ENCODE measurements around the gene LAMP1. TPM values are rescaled to one million over a fixed set of nuclear protein-coding genes. Genes with fewer than 3 reads are reported as not detected.
A peak's percentile ranks its signal among the peaks of the same experiment; 100 is the strongest.
"Not testable (repeated sequence)": the region's sequence is repeated elsewhere in the genome, so short reads cannot be mapped to it uniquely, and the experiment has no call there.

LAMP1 gene
- total RNA-seq (ENCODE audit: low replicate concordance): 152 and 312 TPM in 2 replicates
- long read RNA-seq, partial matches to known transcripts: 0 of 4 reads
- long read RNA-seq, other reads (novel, unspliced or antisense): 3 of 4 reads

GRCh38 chr13:113296823-113297369 is at the start of gene LAMP1:
LAMP1 (plus strand) TSS chr13:113297239; CDS start chr13:113297435, 196 bp downstream.
- H3K27me3 Mint-ChIP-seq: peaks cover 20% of the 10 kb centered on the region
- H3K36me3 Mint-ChIP-seq: peaks cover 3% of the 10 kb centered on the region
- H3K4me1 Mint-ChIP-seq (ENCODE audit: unreplicated experiment): peaks cover 28% of the 10 kb centered on the region
- no peak for TF ChIP-seq CTCF (conservative IDR thresholded peaks at IDR 0.05)
- DNase-seq (ENCODE audit: extremely low spot score, unreplicated experiment): peak; percentile 100
- no peaks in the 10 kb centered on the region for H3K9me3 Mint-ChIP-seq
- H3K27ac Mint-ChIP-seq: peak within 1 kb of the TSS; percentile 98
- H3K4me3 Mint-ChIP-seq: peak within 1 kb of the TSS; percentile 93

DNA sequence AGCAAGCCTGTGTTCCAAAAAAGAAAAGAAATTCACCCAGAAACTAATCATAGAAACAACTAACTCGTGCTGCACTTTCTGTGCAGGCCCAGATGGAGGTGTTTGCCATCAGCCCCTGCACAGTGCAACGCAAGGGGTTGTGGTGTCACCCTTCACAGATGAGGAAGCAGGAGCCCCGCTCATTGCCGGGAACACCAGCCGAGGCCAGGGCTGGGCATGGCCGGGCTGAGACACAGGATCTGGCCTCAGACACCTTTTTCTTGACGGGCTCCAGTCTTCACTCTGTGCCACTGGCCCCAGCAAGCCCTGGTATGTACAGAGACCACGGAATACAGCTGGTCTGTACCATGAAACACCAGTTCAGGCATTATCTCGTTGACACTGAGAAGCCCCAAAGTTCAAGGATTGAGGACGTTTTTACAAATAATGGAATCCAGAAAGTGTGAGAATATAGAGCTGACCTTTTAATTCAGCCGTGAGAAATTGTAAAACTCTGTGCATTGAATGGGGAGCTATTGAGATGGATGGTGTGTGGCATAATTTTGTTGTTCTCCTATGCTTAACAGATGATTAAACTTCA is 44.4 kb upstream of the LAMP1 start:
- Mint-ChIP-seq H3K4me1 (ENCODE audit: unreplicated experiment) (no peaks in the 10 kb centered on the region), H3K4me3 (no peak overlapping the region), H3K36me3 (peaks cover 19% of the 10 kb centered on the region), H3K27me3 (no peaks in the 10 kb centered on the region), H3K9me3 (no peaks in the 10 kb centered on the region), H3K27ac (no peak overlapping the region)
- TF ChIP-seq CTCF (conservative IDR thresholded peaks at IDR 0.05): no peak
- DNase-seq (ENCODE audit: extremely low spot score, unreplicated experiment): no peak

DNA sequence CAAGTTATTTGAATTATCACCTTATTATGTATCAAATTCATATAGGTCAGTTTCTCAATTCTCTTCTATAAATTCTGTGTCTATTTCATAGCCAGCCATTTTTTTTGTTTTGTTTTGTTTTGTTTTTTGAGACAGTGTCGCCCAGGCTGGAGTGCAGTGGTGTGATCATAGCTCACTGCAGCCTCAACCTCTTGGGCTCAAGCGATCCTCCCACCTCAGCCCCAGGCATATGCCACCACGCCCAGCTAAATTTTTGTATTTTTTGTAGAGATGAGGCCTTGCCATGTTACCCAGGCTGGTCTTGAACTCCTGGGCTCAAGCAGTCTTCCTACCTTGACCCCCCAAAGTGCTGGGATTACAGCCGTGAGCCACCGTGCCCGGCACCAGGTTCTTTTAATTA is 39.1 kb upstream of the LAMP1 start:
- H3K27me3 Mint-ChIP-seq; H3K4me1 Mint-ChIP-seq (ENCODE audit: unreplicated experiment): not testable (repeated sequence)

GRCh38 chr13:113258321-113259054 is 38.6 kb upstream of the LAMP1 start:
- Mint-ChIP-seq H3K4me3 (no peak overlapping the region), H3K27ac (no peak overlapping the region), H3K4me1 (ENCODE audit: unreplicated experiment) (no peaks in the 10 kb centered on the region), H3K9me3 (no peaks in the 10 kb centered on the region), H3K36me3 (peaks cover 34% of the 10 kb centered on the region), H3K27me3 (no peaks in the 10 kb centered on the region)
- TF ChIP-seq CTCF (conservative IDR thresholded peaks at IDR 0.05): no peak
- DNase-seq (ENCODE audit: extremely low spot score, unreplicated experiment): no peak

More for the DNA sequence above, 39.1 kb upstream of the LAMP1 start:
- not testable (repeated sequence) for H3K9me3 Mint-ChIP-seq; H3K4me3 Mint-ChIP-seq; DNase-seq (ENCODE audit: extremely low spot score, unreplicated experiment); H3K27ac Mint-ChIP-seq
- H3K36me3 Mint-ChIP-seq: peaks cover 34% of the 10 kb centered on the region

GRCh38 chr13:113260996-113261395 is 36.0 kb upstream of the LAMP1 start:
- H3K4me1 Mint-ChIP-seq (ENCODE audit: unreplicated experiment): no peaks in the 10 kb centered on the region
- no peak for TF ChIP-seq CTCF (conservative IDR thresholded peaks at IDR 0.05)
- no peaks in the 10 kb centered on the region for H3K27me3 Mint-ChIP-seq
- no peaks in the 10 kb centered on the region for H3K9me3 Mint-ChIP-seq
- H3K4me3 Mint-ChIP-seq: no peak overlapping the region
- H3K27ac Mint-ChIP-seq: no peak overlapping the region
- peaks cover 29% of the 10 kb centered on the region for H3K36me3 Mint-ChIP-seq
- DNase-seq (ENCODE audit: extremely low spot score, unreplicated experiment): no peak

DNA sequence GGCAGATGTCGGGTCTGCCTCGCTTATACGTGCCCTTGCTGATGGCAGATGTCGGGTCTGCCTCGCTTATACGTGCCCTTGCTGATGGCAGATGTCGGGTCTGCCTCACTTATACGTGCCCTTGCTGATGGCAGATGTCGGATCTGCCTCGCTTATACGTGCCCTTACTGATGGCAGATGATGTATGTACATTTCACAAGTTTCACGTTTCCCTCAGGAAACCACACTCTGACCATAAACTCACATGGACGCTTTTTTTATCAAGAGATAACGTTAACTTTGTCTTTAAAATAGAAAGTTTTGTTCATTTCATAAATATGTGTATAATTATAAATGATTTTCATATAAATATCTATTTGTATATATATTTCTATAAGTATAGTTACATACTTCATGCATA is 34.0 kb upstream of the LAMP1 start:
- H3K27ac Mint-ChIP-seq; DNase-seq (ENCODE audit: extremely low spot score, unreplicated experiment); H3K9me3 Mint-ChIP-seq; H3K4me1 Mint-ChIP-seq (ENCODE audit: unreplicated experiment); H3K4me3 Mint-ChIP-seq; H3K27me3 Mint-ChIP-seq: not testable (repeated sequence)
- peaks cover 19% of the 10 kb centered on the region for H3K36me3 Mint-ChIP-seq

Data from type B pancreatic cell (in vitro differentiated cells).